Measurements from ENCODE around the gene SLC43A2.

The SLC43A2 gene

DNA sequence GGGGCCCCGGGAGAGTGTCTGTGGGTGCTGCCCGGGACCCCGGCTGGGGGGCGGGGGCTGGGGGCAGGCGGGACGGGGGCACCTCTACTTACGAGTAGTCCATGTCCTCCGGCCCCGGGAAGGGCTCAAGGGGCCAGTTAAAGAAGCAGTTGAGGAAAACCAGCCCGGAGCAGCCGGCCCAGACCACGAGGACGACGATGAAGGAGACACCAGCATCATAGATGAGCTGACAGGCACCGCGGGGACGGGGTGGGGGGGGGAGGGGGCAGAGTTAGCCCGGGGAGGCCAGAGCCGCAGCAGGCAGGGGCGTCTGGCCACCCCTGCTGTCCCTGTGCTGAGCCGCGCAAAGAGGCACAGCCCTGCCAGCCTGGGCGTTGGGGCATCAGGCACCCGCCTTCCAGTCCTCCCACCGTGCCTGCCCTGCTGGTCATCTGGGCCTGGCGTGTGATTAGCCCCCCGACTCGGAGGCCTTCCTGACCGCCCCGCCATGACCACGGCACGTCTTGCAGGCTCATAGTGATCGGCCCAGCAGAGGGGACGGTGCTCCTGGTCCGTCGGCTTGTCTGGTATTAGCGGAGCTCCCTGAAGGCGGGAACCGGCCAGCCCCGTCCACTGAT lies 37.1 kb downstream of the SLC43A2 start:
- TF ChIP-seq, protein P1, sequence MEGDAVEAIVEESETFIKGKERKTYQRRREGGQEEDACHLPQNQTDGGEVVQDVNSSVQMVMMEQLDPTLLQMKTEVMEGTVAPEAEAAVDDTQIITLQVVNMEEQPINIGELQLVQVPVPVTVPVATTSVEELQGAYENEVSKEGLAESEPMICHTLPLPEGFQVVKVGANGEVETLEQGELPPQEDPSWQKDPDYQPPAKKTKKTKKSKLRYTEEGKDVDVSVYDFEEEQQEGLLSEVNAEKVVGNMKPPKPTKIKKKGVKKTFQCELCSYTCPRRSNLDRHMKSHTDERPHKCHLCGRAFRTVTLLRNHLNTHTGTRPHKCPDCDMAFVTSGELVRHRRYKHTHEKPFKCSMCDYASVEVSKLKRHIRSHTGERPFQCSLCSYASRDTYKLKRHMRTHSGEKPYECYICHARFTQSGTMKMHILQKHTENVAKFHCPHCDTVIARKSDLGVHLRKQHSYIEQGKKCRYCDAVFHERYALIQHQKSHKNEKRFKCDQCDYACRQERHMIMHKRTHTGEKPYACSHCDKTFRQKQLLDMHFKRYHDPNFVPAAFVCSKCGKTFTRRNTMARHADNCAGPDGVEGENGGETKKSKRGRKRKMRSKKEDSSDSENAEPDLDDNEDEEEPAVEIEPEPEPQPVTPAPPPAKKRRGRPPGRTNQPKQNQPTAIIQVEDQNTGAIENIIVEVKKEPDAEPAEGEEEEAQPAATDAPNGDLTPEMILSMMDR (IDR thresholded peaks at IDR 0.05; ENCODE audit: low read depth, low read length): no peak
- no peak for DNase-seq (ENCODE audit: extremely low read depth, low read depth)

DNA sequence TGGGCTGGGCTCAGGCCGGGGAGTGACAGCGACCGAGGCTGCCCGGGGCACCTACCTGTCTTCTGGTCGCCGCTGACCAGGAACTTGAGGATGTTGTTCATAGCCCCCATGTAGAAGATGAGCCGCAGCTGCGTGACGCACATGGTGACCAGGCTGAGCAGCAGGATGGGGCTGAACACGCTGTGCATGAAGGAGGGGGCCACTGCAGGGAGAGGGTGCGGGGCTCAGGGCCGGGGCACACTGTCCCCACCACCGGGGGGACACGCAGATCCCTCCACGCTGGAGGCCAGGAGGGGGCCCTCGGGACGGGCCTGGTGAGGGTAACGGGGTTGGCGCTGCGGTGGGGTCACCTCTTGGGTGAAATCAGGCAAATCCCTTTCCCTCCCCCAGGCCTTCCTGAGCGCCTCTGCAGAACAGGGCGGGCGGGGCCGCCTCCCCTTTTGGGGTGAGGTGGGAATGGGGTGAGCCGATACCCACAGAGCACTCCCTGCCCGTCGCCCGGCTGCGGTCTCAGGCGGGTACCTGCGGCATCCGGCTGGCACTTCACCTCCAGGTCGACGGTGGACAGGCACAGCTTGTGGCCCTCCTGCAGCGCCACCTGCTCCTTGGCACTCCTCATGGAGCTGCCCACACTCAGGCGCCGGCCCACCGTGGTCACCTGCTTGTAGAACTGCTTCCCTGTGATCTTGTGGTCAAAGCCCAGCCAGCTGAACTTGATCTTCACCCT lies 37.7 kb downstream of the SLC43A2 start:
- DNase-seq (ENCODE audit: extremely low read depth, low read depth): no peak

DNA sequence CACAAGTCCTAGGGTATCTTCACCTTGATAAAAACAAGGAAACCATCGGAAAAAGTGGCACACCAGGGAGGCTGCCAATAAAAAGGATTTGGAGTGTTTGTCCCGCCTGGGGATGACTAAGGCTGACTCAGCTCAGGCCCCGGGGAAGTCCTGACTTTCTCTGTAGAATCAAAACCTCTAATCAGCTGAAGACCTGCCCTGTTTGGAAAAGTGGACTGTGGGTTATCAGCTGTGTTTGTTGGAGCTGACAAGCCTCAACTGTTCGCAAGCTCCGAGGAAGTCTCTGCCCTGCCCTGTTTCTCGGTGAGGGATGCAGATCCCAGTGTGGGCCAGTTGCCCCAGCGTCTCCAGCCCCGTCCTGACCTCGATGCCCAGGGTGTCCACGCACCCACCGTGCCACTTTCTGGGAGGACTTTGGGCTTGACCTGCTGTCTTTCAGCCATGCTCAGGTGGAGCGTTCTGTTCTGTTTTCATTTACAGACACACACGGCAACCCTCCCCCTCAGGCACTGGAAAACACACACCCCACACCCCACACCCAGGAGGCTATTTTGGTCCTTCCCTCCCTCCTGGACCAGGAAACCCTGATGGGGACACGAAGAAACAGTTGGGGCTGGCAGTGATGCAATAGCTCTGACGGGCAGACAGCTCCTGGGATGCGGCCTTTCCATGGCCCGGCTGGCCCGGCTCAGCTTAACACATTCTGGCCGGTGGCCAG lies 38.4 kb downstream of the SLC43A2 start:
- DNase-seq (ENCODE audit: extremely low read depth, low read depth): peak; percentile 42
- TF ChIP-seq, protein P1 (IDR thresholded peaks at IDR 0.05; ENCODE audit: low read depth, low read length): no peak

More for the DNA sequence above, 37.7 kb downstream of the SLC43A2 start:
- TF ChIP-seq, protein P1 (IDR thresholded peaks at IDR 0.05; ENCODE audit: low read depth, low read length): no peak

DNA sequence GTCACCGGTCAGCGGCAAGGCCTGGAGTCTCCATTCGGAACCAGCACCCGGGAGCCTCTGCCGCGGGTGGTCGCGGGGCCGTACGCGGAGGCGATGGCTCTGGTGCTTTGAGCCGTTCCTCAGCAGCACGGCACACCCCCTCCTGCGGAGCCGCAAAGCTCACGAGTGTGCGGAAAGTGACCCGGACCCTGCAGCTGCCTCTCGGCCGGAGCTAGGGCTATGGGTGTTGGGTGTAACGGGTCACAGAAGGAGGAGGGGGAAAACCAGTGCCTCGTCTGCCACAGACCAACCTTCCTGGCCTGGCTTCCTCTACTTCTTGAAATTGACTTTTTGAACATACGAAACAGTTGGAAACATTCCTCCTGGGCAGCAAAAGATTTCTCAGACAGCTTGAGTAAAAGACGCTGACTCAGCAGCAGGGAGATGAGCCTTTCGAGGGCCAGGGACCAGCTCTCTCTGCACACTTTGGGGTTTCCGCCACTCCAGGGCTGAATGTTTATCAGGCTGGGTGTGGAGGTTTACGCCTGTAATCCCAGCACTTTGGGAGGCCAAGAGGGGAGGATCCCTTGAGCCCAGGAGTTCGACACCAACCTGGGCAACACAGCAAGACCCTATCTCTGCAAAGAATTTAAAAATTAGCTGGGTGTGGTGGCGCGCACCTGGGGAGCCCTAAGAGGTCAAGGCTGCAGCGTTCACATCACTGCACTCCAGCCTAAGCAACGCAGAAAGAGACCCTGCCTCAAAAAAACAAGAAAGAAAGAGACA lies 39.6 kb downstream of the SLC43A2 start:
- no peak for DNase-seq (ENCODE audit: extremely low read depth, low read depth)
- TF ChIP-seq, protein P1 (IDR thresholded peaks at IDR 0.05; ENCODE audit: low read depth, low read length): no peak

DNA sequence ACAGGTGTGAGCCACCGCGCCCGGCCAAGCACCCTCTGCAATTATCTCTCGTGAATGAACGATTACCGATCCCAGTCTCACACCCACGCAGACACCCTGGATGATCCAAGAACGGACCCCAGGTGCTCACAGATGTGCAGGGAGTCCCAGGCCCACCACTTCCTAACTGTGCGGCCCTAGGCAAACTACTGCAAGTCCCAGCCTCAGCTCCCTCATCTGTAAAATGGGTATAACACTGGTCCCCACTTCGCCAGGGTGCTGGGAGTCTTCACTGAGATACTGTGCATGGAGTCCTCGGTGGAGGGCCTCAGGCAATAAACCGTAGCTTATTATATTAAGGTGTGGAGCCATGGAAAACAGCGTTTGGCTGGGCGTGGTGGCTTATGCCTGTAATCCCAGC lies 44.5 kb downstream of the SLC43A2 start:
- no peak for DNase-seq (ENCODE audit: extremely low read depth, low read depth)
- TF ChIP-seq, protein P1 (IDR thresholded peaks at IDR 0.05; ENCODE audit: low read depth, low read length): no peak

DNA sequence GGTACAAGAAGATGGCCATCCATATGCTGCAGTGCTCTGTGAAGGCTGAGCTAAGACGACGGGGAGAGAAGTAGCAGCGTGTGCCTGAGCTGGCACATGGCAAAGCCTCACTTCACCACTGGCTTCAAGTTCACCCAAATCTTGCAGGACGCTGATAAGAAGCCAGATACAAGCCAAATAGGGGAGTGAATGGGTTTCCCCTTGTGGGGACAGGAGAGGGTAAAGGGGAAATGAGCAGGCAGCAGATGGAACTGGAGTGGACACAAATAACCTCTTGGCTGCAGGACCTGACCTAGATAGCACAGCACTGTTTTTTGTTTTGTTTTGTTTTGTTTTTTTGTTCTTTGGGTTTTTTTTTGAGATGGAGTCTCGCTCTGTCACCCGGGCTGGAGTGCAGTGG lies 45.1 kb downstream of the SLC43A2 start:
- DNase-seq (ENCODE audit: extremely low read depth, low read depth): no peak

More for the DNA sequence above, 45.1 kb downstream of the SLC43A2 start:
- TF ChIP-seq, protein P1 (IDR thresholded peaks at IDR 0.05; ENCODE audit: low read depth, low read length): no peak
